ENCODE data around the gene MYO15A. TPM values are rescaled to one million over a fixed set of nuclear protein-coding genes. Genes with fewer than 3 reads are reported as not detected.

MYO15A gene
- total RNA-seq, 1 experiment from 2014 or later: 0.36 TPM

DNA sequence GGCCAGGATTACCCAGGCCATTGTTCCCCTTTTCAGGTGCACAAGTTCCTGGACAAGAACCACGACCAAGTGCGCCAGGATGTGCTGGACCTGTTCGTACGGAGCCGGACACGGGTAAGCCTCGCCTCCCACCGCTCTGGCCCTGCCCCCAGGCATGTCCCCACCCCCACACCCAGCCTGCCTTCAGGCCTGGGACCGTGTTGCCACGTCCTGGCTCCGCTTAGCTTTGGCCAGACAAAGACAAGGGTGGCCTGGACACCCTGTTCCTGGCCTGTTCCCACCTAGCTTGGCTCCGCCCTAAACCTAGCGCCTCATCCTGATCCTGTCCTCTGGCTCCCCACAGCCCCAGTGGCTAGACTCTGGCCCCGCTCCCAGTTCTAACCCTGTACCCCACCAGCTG lies 30.9 kb downstream of the MYO15A start:
- ChIA-PET POLR2A (no interaction called here), CTCF (no interaction called here)
- intact Hi-C loops (cut with micrococcal nuclease; ENCODE audit: unreplicated experiment) (no loop called here), in situ Hi-C loops (cut with HindIII; ENCODE audit: low pct_unique_long_range_greater_than_20kb, low sequenced_read_pairs) (no loop called here)
- H3K4me1 ChIP-seq (ENCODE audit: control insufficient read depth, insufficient read depth, low read length): no peaks in the 10 kb centered on the region
- no peak overlapping the region for H3K27ac ChIP-seq (ENCODE audit: low read length)
- DNase-seq (ENCODE audit: low read depth, low spot score) (no peak), ATAC-seq (no peak)
- no peaks in the 10 kb centered on the region for H3K27me3 ChIP-seq (ENCODE audit: control insufficient read depth, insufficient read depth, low read length)
- no peaks in the 10 kb centered on the region for H3K9me3 ChIP-seq (ENCODE audit: control insufficient read depth, insufficient read depth, low read depth, low read length)
- TF ChIP-seq, protein P1, sequence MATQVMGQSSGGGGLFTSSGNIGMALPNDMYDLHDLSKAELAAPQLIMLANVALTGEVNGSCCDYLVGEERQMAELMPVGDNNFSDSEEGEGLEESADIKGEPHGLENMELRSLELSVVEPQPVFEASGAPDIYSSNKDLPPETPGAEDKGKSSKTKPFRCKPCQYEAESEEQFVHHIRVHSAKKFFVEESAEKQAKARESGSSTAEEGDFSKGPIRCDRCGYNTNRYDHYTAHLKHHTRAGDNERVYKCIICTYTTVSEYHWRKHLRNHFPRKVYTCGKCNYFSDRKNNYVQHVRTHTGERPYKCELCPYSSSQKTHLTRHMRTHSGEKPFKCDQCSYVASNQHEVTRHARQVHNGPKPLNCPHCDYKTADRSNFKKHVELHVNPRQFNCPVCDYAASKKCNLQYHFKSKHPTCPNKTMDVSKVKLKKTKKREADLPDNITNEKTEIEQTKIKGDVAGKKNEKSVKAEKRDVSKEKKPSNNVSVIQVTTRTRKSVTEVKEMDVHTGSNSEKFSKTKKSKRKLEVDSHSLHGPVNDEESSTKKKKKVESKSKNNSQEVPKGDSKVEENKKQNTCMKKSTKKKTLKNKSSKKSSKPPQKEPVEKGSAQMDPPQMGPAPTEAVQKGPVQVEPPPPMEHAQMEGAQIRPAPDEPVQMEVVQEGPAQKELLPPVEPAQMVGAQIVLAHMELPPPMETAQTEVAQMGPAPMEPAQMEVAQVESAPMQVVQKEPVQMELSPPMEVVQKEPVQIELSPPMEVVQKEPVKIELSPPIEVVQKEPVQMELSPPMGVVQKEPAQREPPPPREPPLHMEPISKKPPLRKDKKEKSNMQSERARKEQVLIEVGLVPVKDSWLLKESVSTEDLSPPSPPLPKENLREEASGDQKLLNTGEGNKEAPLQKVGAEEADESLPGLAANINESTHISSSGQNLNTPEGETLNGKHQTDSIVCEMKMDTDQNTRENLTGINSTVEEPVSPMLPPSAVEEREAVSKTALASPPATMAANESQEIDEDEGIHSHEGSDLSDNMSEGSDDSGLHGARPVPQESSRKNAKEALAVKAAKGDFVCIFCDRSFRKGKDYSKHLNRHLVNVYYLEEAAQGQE (IDR thresholded peaks at IDR 0.05; ENCODE audit: insufficient read depth in 1 of 2, low read depth in 2 of 2, low read length in 1 of 2): no peak
- TF ChIP-seq, protein P2, sequence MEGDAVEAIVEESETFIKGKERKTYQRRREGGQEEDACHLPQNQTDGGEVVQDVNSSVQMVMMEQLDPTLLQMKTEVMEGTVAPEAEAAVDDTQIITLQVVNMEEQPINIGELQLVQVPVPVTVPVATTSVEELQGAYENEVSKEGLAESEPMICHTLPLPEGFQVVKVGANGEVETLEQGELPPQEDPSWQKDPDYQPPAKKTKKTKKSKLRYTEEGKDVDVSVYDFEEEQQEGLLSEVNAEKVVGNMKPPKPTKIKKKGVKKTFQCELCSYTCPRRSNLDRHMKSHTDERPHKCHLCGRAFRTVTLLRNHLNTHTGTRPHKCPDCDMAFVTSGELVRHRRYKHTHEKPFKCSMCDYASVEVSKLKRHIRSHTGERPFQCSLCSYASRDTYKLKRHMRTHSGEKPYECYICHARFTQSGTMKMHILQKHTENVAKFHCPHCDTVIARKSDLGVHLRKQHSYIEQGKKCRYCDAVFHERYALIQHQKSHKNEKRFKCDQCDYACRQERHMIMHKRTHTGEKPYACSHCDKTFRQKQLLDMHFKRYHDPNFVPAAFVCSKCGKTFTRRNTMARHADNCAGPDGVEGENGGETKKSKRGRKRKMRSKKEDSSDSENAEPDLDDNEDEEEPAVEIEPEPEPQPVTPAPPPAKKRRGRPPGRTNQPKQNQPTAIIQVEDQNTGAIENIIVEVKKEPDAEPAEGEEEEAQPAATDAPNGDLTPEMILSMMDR (IDR thresholded peaks at IDR 0.05): no peak
- TF ChIP-seq POLR2AphosphoS5 (IDR thresholded peaks at IDR 0.05; ENCODE audit: low read depth, low read length) (no peak), TCF7L2 (IDR thresholded peaks at IDR 0.05; ENCODE audit: low read depth, low read length) (no peak), SIN3A (IDR thresholded peaks at IDR 0.05; ENCODE audit: borderline replicate concordance, insufficient read depth, low read depth, low read length) (no peak)
- no peaks in the 10 kb centered on the region for H3K36me3 ChIP-seq (ENCODE audit: control insufficient read depth, insufficient read depth, low read length)
- no TSS peak for BruUV-seq (replicated peaks)
- H3K4me3 ChIP-seq (ENCODE audit: low read depth in 2 of 2, low read length in 2 of 2): no peak overlapping the region

DNA sequence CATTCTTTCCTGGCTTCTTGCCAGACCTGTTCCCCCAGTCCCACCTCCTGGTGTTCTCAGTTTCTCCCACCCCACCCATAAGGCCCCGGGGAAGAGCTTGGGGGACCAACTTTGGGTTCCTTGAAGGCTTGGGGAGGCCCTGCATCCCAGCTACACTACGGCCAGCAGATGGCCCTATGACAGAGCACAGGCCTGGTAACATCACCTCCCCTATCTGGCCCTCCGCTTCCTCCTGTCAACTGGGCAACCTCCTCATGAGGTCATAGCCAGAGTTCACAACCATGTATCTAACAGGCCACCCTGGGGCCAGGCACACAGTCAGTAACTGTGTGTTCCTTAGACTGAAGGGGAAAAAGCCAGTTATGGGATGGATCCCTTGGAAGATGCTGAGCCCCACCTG lies 31.4 kb downstream of the MYO15A start:
- Histone ChIP-seq H3K4me3 (ENCODE audit: low read depth in 2 of 2, low read length in 2 of 2) (no peak overlapping the region), H3K4me1 (ENCODE audit: control insufficient read depth, insufficient read depth, low read length) (no peaks in the 10 kb centered on the region), H3K27me3 (ENCODE audit: control insufficient read depth, insufficient read depth, low read length) (no peaks in the 10 kb centered on the region), H3K27ac (ENCODE audit: low read length) (no peak overlapping the region), H3K36me3 (ENCODE audit: control insufficient read depth, insufficient read depth, low read length) (no peaks in the 10 kb centered on the region), H3K9me3 (ENCODE audit: control insufficient read depth, insufficient read depth, low read depth, low read length) (no peaks in the 10 kb centered on the region)
- no TSS peak for BruUV-seq (replicated peaks)
- intact Hi-C loops (cut with micrococcal nuclease; ENCODE audit: unreplicated experiment) (loop anchor here (10.0 kb wide), 1 partner anchor 75 kb away; no protein-coding TSS in a partner anchor), in situ Hi-C loops (cut with HindIII; ENCODE audit: low pct_unique_long_range_greater_than_20kb, low sequenced_read_pairs) (no loop called here)
- POLR2A ChIA-PET: no interaction called here
- ATAC-seq (peak; percentile 60), DNase-seq (ENCODE audit: low read depth, low spot score) (no peak)
- TF ChIP-seq SIN3A (IDR thresholded peaks at IDR 0.05; ENCODE audit: borderline replicate concordance, insufficient read depth, low read depth, low read length) (no peak), POLR2AphosphoS5 (IDR thresholded peaks at IDR 0.05; ENCODE audit: low read depth, low read length) (no peak), TCF7L2 (IDR thresholded peaks at IDR 0.05; ENCODE audit: low read depth, low read length) (no peak)
- TF ChIP-seq, protein P1 (IDR thresholded peaks at IDR 0.05; ENCODE audit: insufficient read depth in 1 of 2, low read depth in 2 of 2, low read length in 1 of 2): no peak
- TF ChIP-seq, protein P2 (IDR thresholded peaks at IDR 0.05): no peak; the same call in 1 of the 2 replicates
- CTCF ChIA-PET: interaction anchor here (0.6 kb wide), 1 partner anchor 37 kb away, joined by 10 read pairs; no protein-coding TSS in a partner anchor

Data from Panc1 (cell line).